B cell (primary cell): ENCODE results near the gene TSPOAP1.

ENCODE experiments used
- CTCF ChIP-seq: fragments of 200-600 bp; IDR thresholded peaks from one replicate; pipeline ENCODE4 v1.8.0; 2022; ENCODE audit warnings: antibody characterized with exemption, mild to moderate bottlenecking
- EZH2 ChIP-seq: IDR thresholded peaks from 2 replicates; pipeline ENCODE4 v1.6.1; 2012; ENCODE audit warnings: borderline replicate concordance, low read depth, mild to moderate bottlenecking, moderate library complexity, low read length; ENCODE audit not compliant: insufficient read depth, poor library complexity, severe bottlenecking

DNA sequence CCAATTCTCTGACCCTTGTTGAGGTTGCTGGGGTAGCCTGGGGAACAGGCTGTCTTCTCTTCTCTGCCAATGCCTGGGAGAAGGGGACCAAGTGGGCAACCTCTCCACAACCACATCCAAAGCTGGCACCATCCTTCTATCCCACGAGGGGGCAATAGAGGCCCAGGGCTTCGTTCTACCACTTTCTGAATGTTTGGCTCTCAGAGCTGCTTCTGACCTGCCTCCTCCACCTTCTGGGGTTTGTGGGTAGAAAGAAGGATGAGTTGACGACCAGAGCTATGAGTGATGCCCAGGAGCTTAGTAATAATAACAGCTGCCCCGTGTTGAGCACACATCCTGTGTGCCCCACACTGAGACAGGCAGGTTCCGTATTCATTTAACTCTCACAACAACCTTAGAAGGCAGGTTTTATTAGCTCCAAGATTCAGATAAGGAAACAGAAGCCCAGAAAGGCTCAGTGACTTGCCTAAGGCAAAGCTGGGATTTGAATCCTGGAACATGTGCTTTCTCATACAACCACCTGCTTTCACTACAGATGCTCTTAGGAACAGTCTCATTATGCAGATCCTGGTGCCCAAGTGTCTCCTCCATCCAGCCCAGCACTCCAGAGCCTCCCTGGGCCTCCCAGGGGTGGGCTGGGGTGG lies 11.1 kb downstream of the TSPOAP1 start:
- TF ChIP-seq CTCF, result peak; percentile 84
- TF ChIP-seq EZH2, result no peak
